B cell (primary cell): Measurements from ENCODE around the gene MEF2B. TPM values are rescaled to one million over a fixed set of nuclear protein-coding genes. Genes with fewer than 3 reads are reported as not detected.
A peak's percentile ranks its signal among the peaks of the same experiment; 100 is the strongest.

Experiments
- ATAC-seq: fragments of 200-7000 bp; cut with Tn5 transposase; one replicate; pipeline ENCODE4 v1.10.0; 2021; ENCODE audit warnings: low read depth, mild to moderate bottlenecking, moderate number of reproducible peaks, moderate library complexity
- CTCF ChIA-PET: fragments of 350-600 bp; sonication (Branson Sonifier 250); formaldehyde crosslinking; loops from one replicate; lab custom pipeline; 2021; ENCODE audit warnings: antibody characterized with exemption, inconsistent platforms; lab: Charles Lee
- POLR2A ChIA-PET: fragments of 350-600 bp; sonication (Branson Sonifier 250); formaldehyde crosslinking; loops from one replicate; lab custom pipeline; 2021; ENCODE audit warnings: antibody characterized with exemption; lab: Charles Lee
- DNase-seq: peaks from one replicate; pipeline ENCODE4 v3.0.0; 2013
- H2AFZ ChIP-seq: 2 replicates; pipeline ENCODE4 v1.6.1; 2012; ENCODE audit warnings: mild to moderate bottlenecking, low read depth, low read length; ENCODE audit not compliant: insufficient read depth, poor library complexity, severe bottlenecking
- H3K27ac ChIP-seq, 2 donors: 1 replicate in 1 of 2; 2 replicates in 1 of 2; pipeline ENCODE4 v1.5.1; 2012 to 2013; ENCODE audit warnings: low read length in 2 of 2, mild to moderate bottlenecking in 2 of 2, moderate library complexity in 1 of 2
- H3K27me3 ChIP-seq, 4 experiments: fragments of 200-600 bp in 1 of 4; sonication (generic) in 1 of 4; replicated peaks in 1 of 4; 1 replicate in 2 of 4; 2 replicates in 2 of 4; pipeline versions ENCODE4 v1.6.1 to v1.7.0; 2013 to 2016; ENCODE audit warnings: low read length in 3 of 4, mild to moderate bottlenecking in 2 of 4, mixed read lengths in 1 of 4, moderate library complexity in 1 of 4; ENCODE audit not compliant: insufficient read depth in 4 of 4, control insufficient read depth in 3 of 4; ENCODE audit errors: control extremely low read depth in 1 of 4
- H3K36me3 ChIP-seq, 2 experiments: replicated peaks in 1 of 2; 1 replicate in 1 of 2; 2 replicates in 1 of 2; pipeline versions ENCODE4 v1.6.1 to v1.7.1; 2013; ENCODE audit warnings: low read length in 1 of 2; ENCODE audit not compliant: insufficient read depth in 2 of 2, control insufficient read depth in 1 of 2; ENCODE audit errors: control extremely low read depth in 1 of 2, extremely low read depth in 1 of 2
- H3K4me1 ChIP-seq, 2 donors: fragments of 200-600 bp in 1 of 2; sonication (generic) in 1 of 2; 1 replicate in 1 of 2; 2 replicates in 1 of 2; pipeline versions ENCODE4 v1.5.1 to v1.6.1; 2013 to 2017; ENCODE audit warnings: low read length in 2 of 2; ENCODE audit not compliant: control insufficient read depth in 2 of 2, insufficient read depth in 2 of 2
- H3K4me2 ChIP-seq: replicated peaks from 2 replicates; pipeline ENCODE3; 2012; ENCODE audit warnings: mild to moderate bottlenecking, low read depth, low read length; ENCODE audit not compliant: poor library complexity, severe bottlenecking
- H3K4me3 ChIP-seq, 5 experiments: fragments of 200-600 bp in 1 of 5; sonication (generic) in 1 of 5; 1 replicate in 3 of 5; 2 replicates in 2 of 5; pipeline versions ENCODE4 v1.5.1 to v1.7.0; 2011 to 2016; ENCODE audit warnings: low read length in 4 of 5, mild to moderate bottlenecking in 4 of 5, low read depth in 2 of 5, control low read depth in 1 of 5, moderate library complexity in 1 of 5; ENCODE audit not compliant: insufficient read depth in 1 of 5; ENCODE audit errors: control extremely low read depth in 1 of 5, extremely low read depth in 1 of 5
- H3K79me2 ChIP-seq: fragments of 200-600 bp; sonication (generic); one replicate; pipeline ENCODE4 v1.6.0; 2016; ENCODE audit warnings: low read length; ENCODE audit not compliant: control insufficient read depth, insufficient read depth
- H3K9ac ChIP-seq: fragments of 200-600 bp; sonication (generic); 2 replicates; pipeline ENCODE4 v1.6.1; 2017; ENCODE audit warnings: mild to moderate bottlenecking, low read length, moderate library complexity
- H3K9me3 ChIP-seq, 3 donors: one replicate each; pipeline versions ENCODE4 v1.6.1 to v1.7.1; 2013; ENCODE audit warnings: low read length in 2 of 3; ENCODE audit not compliant: control insufficient read depth in 2 of 3, insufficient read depth in 1 of 3; ENCODE audit errors: control extremely low read depth in 1 of 3
- H4K20me1 ChIP-seq: 2 replicates; pipeline ENCODE4 v1.6.0; 2012; ENCODE audit warnings: mild to moderate bottlenecking, low read length; ENCODE audit not compliant: insufficient read depth, control insufficient read depth, poor library complexity, severe bottlenecking
- H3K27ac Mint-ChIP-seq: one replicate; pipeline ENCODE4 v1.8.0; 2021; ENCODE audit warnings: mixed read lengths
- H3K27me3 Mint-ChIP-seq: one replicate; pipeline ENCODE4 v1.8.0; 2021; ENCODE audit warnings: mixed read lengths
- H3K4me1 Mint-ChIP-seq: one replicate; pipeline ENCODE4 v1.8.0; 2021; ENCODE audit warnings: mixed read lengths
- H3K4me3 Mint-ChIP-seq: one replicate; pipeline ENCODE4 v1.8.0; 2021; ENCODE audit warnings: mixed read lengths
- H3K9me3 Mint-ChIP-seq: one replicate; pipeline ENCODE4 v1.8.0; 2022; ENCODE audit warnings: mixed read lengths; ENCODE audit not compliant: insufficient read depth
- CTCF ChIP-seq: fragments of 200-600 bp; IDR thresholded peaks from one replicate; pipeline ENCODE4 v1.8.0; 2022; ENCODE audit warnings: antibody characterized with exemption, mild to moderate bottlenecking
- EZH2 ChIP-seq: IDR thresholded peaks from 2 replicates; pipeline ENCODE4 v1.6.1; 2012; ENCODE audit warnings: borderline replicate concordance, low read depth, mild to moderate bottlenecking, moderate library complexity, low read length; ENCODE audit not compliant: insufficient read depth, poor library complexity, severe bottlenecking
- WGBS: methylation state at CpG from one replicate; pipeline ENCODE4 v1.1.5; 2013; ENCODE audit warnings: missing lambda C conversion rate; ENCODE audit not compliant: insufficient coverage; 5-methylcytosine and 5-hydroxymethylcytosine counted together
- intact Hi-C: fragments of 100-400 bp; cut with micrococcal nuclease; formaldehyde crosslinking; loops from one replicate; pipeline ENCODE4 v1.10.0; 2022
- polyA plus RNA-seq: library from polyadenylated mRNA; depleted of rRNA; stranded (reverse); fragments of >200 nt; gene quantifications from 2 replicates; pipeline ENCODE4 v1.2.3, GENCODE V29; 2012
- total RNA-seq, 2 donors: library from RNA; stranded (reverse); fragments of 120-200 nt in 1 of 2; gene quantifications; 1 replicate in 1 of 2; 2 replicates in 1 of 2; pipeline versions ENCODE4 v1.2.3 to v1.2.4, GENCODE V29; 2013 to 2022

The MEF2B gene
- total and polyA plus RNA-seq, 2 donors (not counting 1 experiment from before 2014, with no cell fraction given) = 4.6 to 5.5 TPM

- H3K27ac ChIP-seq = no peak overlapping the region
- intact Hi-C loops = no loop called here
- no peak for TF ChIP-seq EZH2
- H3K79me2 ChIP-seq = no peaks in the 10 kb centered on the region
- ATAC-seq = no peak
- H3K9me3 ChIP-seq = peaks cover 0 to 6% (median 6%) of the 10 kb centered on the region in 3 donors
- H3K9me3 Mint-ChIP-seq = peaks cover 3% of the 10 kb centered on the region
- H3K4me1 Mint-ChIP-seq = peaks cover 60% of the 10 kb centered on the region
- ChIA-PET POLR2A (no interaction called here), CTCF (interaction anchor here (1.7 to 5.1 kb wide), 3 partner anchors 8 to 19 kb away, joined by 5 to 63 read pairs (median 26); partner anchors contain the start of gene MEF2B)
- no peak for DNase-seq
- peak overlapping the region; percentile 3 for H3K9ac ChIP-seq
- H3K4me3 ChIP-seq = peak overlapping the region in 1 of 5 experiments; percentile 10
- no peak overlapping the region for H2AFZ ChIP-seq
- peak overlapping the region; percentile 16 for H3K4me3 Mint-ChIP-seq
- peak overlapping the region; percentile 52 for H3K4me2 ChIP-seq
- H3K4me1 ChIP-seq = peaks cover 30 to 56% of the 10 kb centered on the region in 2 donors
- no peaks in the 10 kb centered on the region for H3K27me3 ChIP-seq
- peak overlapping the region; percentile 50 for H3K27ac Mint-ChIP-seq
- no peaks in the 10 kb centered on the region for H4K20me1 ChIP-seq
- H3K27me3 Mint-ChIP-seq = no peaks in the 10 kb centered on the region
- 74% methylated on average over 6 of the region's 6 CpGs for WGBS
- no peaks in the 10 kb centered on the region for H3K36me3 ChIP-seq
Measured at GRCh38 chr19:19154768-19155494, 15.1 kb downstream of the MEF2B start.

GRCh38 chr19:19152668-19153384, 17.2 kb downstream of the MEF2B start:
- H3K27ac ChIP-seq = no peak overlapping the region
- CTCF ChIA-PET = interaction anchor here (0.6 to 1.8 kb wide), 3 partner anchors 21 to 25 kb away, joined by 3 to 8 read pairs (median 4); no protein-coding TSS in a partner anchor

More at GRCh38 chr19:19152668-19153384, 17.2 kb downstream of the MEF2B start:
- TF ChIP-seq EZH2 (no peak), CTCF (no peak)
- no peaks in the 10 kb centered on the region for H3K79me2 ChIP-seq
- WGBS = 81% methylated on average over 12 of the region's 13 CpGs
- no peaks in the 10 kb centered on the region for H3K27me3 ChIP-seq
- H3K4me1 ChIP-seq = peaks cover 24 to 38% of the 10 kb centered on the region in 2 donors
- POLR2A ChIA-PET = no interaction called here
- no peak overlapping the region for H3K4me3 ChIP-seq
- H3K4me2 ChIP-seq = no peak overlapping the region
- H3K9me3 Mint-ChIP-seq = peaks cover 3% of the 10 kb centered on the region
- no peaks in the 10 kb centered on the region for H4K20me1 ChIP-seq
- H3K9me3 ChIP-seq = peaks cover 0 to 6% (median 6%) of the 10 kb centered on the region in 3 donors
- H3K4me1 Mint-ChIP-seq = peaks cover 53% of the 10 kb centered on the region
- DNase-seq (no peak), ATAC-seq (no peak)
- H3K27me3 Mint-ChIP-seq = no peaks in the 10 kb centered on the region
- no peak overlapping the region for H2AFZ ChIP-seq
- intact Hi-C loops = no loop called here
- no peak overlapping the region for H3K4me3 Mint-ChIP-seq
- no peak overlapping the region for H3K27ac Mint-ChIP-seq
- H3K9ac ChIP-seq = no peak overlapping the region
- H3K36me3 ChIP-seq = peaks cover 1 to 3% of the 10 kb centered on the region in 2 experiments
